Peyer's patch (tissue), 4 donors: ENCODE data around the gene PODN.

Experiments
- CTCF ChIP-seq, 6 experiments: fragments of 450-650 bp in 4 of 6; fragments of 200-600 bp in 2 of 6; sonication (generic) in 1 of 6; IDR thresholded peaks; one replicate each; pipeline ENCODE4 v1.5.1; 2017 to 2019; ENCODE audit warnings: antibody characterized with exemption in 6 of 6, mild to moderate bottlenecking in 3 of 6, moderate library complexity in 1 of 6
- POLR2A ChIP-seq, 2 donors: fragments of 450-650 bp; IDR thresholded peaks; one replicate each; pipeline ENCODE4 v1.5.1; 2017; ENCODE audit warnings: antibody characterized with exemption in 2 of 2, mild to moderate bottlenecking in 2 of 2, moderate library complexity in 2 of 2

DNA sequence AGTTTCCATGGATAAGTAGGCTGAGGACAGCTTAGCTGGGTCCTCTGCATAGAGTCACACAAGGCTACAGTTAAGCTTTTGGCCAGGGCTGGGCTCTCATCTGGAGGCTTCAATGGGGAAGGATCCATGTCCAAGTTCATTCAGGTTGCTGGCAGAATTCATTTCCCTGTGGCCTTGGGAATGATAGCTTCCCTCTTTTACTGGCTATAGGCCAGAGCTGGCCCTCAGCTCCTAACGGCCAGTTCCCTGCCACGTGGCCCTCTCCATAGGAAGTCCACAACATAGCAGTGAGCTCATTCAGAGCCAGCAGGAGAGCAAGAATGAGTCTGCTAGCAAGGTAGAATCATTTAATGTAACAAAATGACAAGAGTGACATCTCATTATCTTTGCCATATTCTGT lies 15.1 kb upstream of the PODN start:
- no peak for TF ChIP-seq CTCF (IDR thresholded peaks at IDR 0.05)
- no peak for TF ChIP-seq POLR2A (IDR thresholded peaks at IDR 0.05)
